SW480 (cell line): ENCODE measurements around the gene BUD31.
A peak's percentile ranks its signal among the peaks of the same experiment; 100 is the strongest.

Experiments used
- DNase-seq: peaks from one replicate; pipeline ENCODE4 v3.0.0-alpha.2; 2016; ENCODE audit warnings: low spot score

Gene BUD31

DNA sequence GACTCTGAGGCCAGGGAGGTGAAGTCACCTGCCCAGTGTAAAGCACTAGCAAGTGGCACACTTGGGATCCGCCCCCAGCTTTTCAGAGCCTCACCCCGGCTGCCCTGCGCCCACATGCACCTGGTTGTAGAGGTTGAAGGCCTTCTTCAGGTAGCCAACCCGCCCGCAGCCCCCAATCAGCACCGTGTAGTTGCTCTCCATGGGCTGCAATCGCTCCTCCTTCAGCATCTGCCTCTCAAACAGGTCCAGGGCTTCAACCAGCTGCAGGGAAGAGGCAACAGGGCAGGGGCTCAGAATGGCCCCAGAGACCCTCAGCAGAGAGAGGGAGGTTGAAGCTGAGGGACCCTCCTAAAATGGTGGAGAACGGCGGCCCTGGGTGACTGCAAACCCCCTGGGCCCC lies 24.4 kb downstream of the BUD31 start:
- DNase-seq: no peak

- DNase-seq: no peak
Measured at GRCh38 chr7:99437946-99438572, 29.3 kb downstream of the BUD31 start.

DNA sequence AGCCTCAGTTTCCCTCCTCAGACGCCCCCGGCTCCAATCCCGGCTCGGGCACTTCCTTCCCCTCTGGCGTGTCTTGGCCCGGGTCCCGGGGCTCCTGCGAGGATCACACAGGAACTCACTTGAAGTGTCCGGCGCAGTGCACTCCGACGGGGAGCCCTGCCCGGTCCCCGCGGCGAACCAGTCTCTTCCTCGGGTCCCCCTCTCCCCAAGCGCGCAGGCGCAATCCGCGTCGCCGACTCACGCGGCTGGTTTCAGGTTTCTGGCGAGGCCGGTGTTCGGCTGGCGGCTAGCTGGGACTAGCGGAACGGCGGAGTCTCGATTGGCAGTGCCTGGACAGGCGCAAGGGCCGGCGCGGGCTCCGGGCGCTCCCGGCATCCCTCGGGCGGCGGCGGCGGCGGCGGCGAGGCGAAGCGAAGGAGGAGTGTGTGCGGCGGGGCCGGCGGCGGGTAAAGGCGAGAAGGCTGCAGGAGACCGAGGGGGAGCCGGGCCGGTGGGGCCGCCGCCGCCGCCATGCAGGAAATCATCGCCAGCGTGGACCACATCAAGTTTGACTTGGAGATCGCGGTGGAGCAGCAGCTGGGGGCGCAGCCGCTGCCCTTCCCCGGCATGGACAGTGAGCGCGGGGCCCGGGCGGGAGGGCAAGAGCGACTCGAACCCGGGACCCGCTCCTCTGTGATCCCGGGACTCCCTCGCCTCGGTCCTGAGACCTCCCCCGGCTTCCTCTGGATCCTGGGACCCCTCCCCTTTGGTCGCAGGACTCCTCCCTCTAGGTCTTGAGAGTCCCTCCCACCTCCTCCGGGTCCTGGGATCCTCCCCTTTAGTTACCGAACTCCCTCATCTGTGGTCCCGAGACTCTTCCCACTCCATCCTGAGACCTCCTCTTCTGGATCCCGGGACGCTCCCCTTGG lies 30.1 kb downstream of the BUD31 start, which contains the start of the genes CPSF4 and PTCD1:
CPSF4 (plus strand) TSS at position 371 of the 908 bp plus-strand sequence; CDS start at position 511, 140 bp downstream.
PTCD1 (minus strand) TSS at position 226 of the 908 bp plus-strand sequence. CDS start 3,556 bp downstream, outside the sequence.
- DNase-seq: peak; percentile 99

- DNase-seq: no peak
Measured at GRCh38 chr7:99440195-99440594, 31.4 kb downstream of the BUD31 start.

- no peak for DNase-seq
Measured at GRCh38 chr7:99446096-99446495, 37.3 kb downstream of the BUD31 start.

DNA sequence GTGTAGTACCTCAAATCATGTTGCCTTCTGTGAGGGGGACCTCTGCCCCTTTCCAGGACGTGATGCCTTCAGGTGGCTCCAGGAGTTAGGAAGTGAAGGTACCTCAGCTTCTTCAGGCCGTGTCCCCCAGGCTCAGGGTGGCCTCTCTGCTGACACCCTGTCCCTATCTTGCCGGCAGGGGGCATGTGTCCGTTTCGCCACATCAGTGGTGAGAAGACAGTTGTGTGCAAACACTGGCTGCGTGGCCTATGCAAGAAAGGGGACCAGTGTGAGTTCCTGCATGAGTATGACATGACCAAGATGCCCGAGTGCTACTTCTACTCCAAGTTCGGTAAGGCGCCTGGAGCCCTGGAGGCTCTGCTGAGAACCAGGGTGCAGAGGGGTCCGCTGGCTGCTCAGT lies 39.2 kb downstream of the BUD31 start:
- DNase-seq: no peak

GRCh38 chr7:99448855-99449254 lies 40.1 kb downstream of the BUD31 start:
- DNase-seq: no peak

DNA sequence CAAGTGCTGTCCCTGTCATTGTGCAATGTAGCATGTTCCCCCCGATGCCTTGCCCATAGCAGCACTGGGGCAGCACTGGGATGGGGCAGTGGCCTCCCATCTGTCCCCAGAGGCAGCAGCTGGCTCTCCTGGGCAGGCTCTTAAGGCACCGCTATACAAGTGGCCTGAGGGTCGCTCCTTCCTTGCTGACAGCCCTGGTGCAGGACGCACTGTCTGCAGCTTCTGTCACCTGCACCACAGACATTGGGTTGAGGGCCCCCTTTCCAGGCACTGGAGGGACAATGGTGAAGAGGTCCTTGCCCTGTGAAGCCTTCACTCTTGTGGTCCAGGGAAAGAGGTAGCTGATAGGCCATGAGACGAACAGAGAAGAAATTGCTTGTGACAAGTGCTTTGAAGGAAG lies 40.6 kb downstream of the BUD31 start:
- no peak for DNase-seq

DNA sequence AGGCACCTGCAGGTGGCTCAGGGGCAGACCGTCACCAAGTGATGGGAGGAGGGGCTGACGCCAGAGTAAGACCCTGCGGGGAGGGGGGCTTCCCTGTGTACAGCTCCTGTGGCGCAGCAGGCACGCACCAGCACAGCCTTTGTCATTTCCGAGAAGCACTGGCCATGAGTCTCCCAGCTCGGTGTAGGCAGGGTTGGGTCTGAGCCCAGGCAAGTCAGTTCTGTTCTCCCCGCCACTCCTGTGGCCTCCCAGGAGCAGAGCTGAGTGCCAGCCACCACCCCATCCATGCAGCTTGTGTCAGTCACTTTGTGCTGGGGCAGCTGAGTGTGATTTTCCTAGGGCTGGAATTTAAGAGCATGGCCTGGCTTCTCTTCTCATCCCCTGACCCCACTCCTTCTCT lies 43.2 kb downstream of the BUD31 start:
- DNase-seq: no peak

DNA sequence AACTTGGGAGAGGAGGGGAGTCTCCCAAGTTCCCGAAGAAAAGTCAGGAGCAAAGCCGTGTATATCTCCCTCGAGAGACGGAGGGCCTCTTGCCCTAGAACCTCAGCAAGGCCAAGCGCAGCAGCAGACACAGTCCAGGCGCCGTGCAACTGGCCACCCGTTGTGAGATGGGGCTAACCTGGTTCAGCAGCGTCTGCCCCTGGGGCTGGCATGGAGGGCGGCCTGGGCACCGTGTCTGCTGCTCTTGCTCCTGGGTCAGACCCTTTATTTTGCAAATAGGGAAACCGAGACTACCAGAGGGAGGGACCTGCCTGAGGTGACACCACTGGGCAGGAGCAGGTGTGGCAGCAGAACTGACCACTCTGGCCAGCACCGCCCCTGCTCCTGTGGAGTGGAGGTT lies 43.8 kb downstream of the BUD31 start:
- no peak for DNase-seq

DNA sequence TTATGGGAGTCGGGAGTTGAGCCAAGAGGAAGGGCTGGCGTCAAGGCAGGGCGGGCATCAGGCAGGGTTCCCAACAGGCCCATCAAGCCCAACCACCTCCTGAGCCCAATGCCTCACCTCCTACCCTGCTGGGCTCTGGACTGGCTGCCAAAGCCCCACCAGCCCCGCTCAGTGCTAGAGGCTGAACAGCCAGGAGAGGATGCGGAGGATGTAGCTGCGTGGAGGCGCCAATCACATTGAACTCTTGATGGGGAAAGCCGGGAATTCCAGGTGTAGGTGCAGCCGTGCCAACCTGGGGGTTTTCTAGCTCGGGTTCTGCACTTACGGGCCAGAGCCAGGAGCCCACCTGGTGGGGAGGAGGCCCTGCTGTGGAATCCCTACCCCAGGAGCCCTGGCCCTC lies 44.3 kb downstream of the BUD31 start:
- DNase-seq: no peak

- DNase-seq: no peak
Measured at GRCh38 chr7:99455874-99456273, 47.1 kb downstream of the BUD31 start.

DNA sequence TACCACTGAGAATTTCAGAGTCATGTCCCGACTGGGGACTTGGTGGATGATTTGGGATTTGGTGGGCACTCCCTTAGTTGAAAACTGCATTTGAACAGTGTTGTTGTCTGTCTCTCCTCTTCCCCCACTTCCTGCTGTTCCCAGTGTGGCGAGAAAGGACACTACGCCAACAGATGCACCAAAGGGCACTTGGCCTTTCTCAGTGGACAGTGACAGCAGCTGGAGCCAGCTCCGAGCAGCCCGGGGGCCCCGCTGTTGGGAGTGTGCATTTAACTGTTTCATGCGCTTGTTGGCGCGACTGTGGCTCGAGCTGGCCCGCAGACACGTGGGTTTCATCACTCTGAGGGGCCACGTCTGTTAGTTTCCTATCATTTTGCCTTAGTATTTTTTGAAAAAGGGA lies 47.5 kb downstream of the BUD31 start:
- no peak for DNase-seq

- DNase-seq: no peak
Measured at GRCh38 chr7:99457050-99457649, 48.4 kb downstream of the BUD31 start.

DNA sequence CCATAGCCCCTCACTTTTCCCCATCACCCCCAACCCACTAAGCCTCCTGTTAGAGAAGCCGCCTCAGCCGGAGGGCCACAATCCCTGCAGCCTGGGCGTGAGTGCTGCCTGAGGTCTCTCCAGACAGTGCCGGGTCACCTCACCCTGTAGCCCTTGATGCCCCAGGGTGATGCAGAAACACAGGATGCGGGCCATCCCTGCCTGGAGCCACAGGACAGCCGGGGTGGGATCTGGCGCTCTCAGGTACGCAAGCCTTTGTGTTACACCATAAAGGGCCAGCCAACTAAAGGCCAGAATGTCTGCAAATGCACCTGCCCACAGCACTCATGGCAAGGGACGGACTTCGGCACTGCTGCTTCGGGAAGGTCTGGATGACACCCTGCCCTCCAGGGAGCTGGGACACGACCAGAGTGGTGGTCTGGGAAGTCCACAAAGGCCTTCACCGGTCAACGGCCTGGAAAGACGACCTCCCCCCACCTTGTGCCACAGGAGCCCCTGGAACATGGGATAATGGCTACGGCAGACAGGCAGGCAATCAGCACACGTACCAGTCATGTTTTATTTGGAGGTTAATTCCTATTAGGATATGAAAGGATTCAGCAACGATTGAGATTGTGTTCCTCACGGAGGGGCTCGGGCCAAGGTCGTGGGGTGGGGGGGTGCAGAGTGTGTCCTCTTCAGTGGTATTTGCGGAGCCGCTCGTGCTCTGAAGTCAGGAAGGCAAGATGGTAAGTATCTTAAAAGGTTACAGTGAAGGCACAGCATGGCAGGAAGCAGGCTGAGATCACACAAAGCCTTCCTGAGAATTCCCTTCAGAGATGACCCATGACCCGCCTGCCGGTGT lies 49.1 kb downstream of the BUD31 start:
- DNase-seq: no peak

DNA sequence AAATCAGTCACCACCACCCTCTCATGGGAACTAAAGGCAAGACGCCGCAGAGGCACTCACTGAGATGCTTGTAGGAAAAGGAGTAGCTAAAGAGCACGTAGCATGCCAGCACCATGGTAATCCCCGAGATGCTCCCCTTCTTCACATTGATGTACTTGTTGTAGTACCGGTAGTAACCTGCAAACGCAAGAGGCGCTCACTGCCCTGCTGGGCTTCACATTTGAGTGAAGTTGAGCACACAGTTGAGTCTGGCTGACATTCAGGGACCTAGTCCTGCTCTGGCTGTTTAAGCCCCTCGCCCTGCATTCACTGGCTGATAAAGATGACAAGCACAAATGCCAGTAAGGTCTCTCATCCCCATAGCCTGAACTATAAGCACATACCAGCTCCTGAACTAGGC lies 50.3 kb downstream of the BUD31 start:
- peak; percentile 48 for DNase-seq

DNA sequence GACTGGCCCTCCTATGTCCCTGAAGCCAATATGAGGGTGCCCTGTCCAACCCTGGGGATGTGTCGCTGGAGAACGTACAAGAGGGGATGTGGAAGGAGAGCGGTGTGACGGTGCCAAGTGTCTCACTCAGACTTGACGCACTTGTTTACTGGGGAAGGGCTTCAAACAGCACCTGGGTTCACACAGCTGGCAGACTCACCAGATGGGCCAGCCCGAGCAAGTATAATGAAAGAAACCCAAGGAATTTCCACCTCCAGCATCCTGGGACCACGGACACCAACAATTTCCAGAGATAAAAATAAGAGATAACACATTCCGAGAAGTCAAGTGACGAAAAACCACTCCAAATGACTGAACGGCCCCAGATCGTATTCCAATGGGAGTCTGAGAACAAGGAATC lies 51.9 kb downstream of the BUD31 start:
- DNase-seq: no peak

- no peak for DNase-seq
Measured at GRCh38 chr7:99461221-99461620, 52.5 kb downstream of the BUD31 start.

DNA sequence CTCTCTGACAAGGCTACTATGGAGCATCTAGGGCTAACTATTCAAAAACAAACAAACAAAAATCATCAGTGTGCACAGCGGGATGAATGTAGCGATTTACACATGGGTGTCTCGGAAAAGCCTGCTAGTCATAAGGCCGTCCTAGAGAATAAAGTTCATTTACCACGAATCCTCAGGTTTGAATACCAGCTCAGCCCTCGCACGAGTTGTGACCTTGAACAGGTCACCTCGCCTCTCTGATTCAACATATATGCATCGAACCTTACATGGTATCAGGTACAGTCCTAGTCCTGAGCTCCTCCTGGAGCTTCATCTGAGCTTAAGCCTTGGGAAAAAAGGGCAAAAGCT lies 56.6 kb downstream of the BUD31 start:
- no peak for DNase-seq

DNA sequence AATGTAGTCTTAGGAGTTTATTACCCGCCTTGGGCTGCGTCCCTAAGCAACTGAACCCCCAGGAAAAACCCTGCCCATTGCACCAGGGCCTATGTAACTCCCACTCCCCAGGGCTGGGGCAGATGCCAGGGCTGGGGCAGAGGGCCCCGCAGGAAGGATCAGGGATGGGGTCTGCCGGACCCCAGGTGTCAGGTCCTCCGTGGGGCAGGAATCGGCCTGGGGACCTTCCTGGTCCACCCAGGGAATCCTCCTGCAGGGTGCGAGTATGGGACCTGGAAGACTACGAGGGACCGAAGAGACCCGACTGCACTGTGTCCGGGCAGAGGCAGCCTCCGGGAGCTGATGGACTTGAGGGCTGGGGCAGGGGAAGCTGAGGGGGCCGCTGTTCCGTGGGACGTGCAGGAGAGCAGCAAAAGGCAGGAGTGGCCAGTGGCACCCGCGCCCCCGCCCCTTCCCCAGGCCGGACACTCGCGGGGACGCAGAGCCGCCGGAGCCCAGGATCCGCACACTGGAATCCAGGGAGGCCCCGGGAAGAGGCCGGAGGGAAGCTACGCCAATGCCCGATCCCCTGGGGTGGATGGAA lies 59.7 kb downstream of the BUD31 start:
- no peak for DNase-seq
